ENCODE measurements around the gene REP15. TPM values are rescaled to one million over a fixed set of nuclear protein-coding genes. Genes with fewer than 3 reads are reported as not detected.

REP15 gene
- total RNA-seq, 2 donors from 2014 or later = 1.4 to 3.1 TPM

- DNase-seq (ENCODE audit: low spot score) = no peak
- TF ChIP-seq CTCF (IDR thresholded peaks at IDR 0.05) = no peak
- no peaks in the 10 kb centered on the region for H3K4me1 ChIP-seq
- H3K36me3 ChIP-seq = peaks cover 30% of the 10 kb centered on the region
- H3K27me3 ChIP-seq = no peaks in the 10 kb centered on the region
- no peak overlapping the region for H3K4me3 ChIP-seq
- no peaks in the 10 kb centered on the region for H3K9me3 ChIP-seq
- no peak overlapping the region for H3K27ac ChIP-seq
These were observed 39.0 kb upstream of the REP15 start for GRCh38 chr12:27657296-27657695.

- no peak overlapping the region for H3K27ac ChIP-seq
These were observed 30.5 kb upstream of the REP15 start for GRCh38 chr12:27665704-27666103.

GRCh38 chr12:27666510-27666909 is 29.7 kb upstream of the REP15 start:
- Histone ChIP-seq H3K4me3 (no peak overlapping the region), H3K36me3 (peaks cover 49% of the 10 kb centered on the region)
- no peak for TF ChIP-seq CTCF (IDR thresholded peaks at IDR 0.05)

More at GRCh38 chr12:27665704-27666103, 30.5 kb upstream of the REP15 start:
- Histone ChIP-seq H3K27me3 (no peaks in the 10 kb centered on the region), H3K36me3 (peaks cover 51% of the 10 kb centered on the region), H3K4me3 (no peak overlapping the region), H3K4me1 (no peaks in the 10 kb centered on the region), H3K9me3 (no peaks in the 10 kb centered on the region)
- TF ChIP-seq CTCF (IDR thresholded peaks at IDR 0.05) = no peak
- DNase-seq (ENCODE audit: low spot score) = no peak

GRCh38 chr12:27667540-27667939 is 28.7 kb upstream of the REP15 start:
- Histone ChIP-seq H3K27me3 (no peaks in the 10 kb centered on the region), H3K9me3 (no peaks in the 10 kb centered on the region), H3K27ac (no peak overlapping the region), H3K4me3 (no peak overlapping the region), H3K4me1 (peaks cover 0 to 9% of the 10 kb centered on the region in 2 donors), H3K36me3 (peaks cover 50% of the 10 kb centered on the region)
- DNase-seq (ENCODE audit: low spot score) = no peak
- no peak for TF ChIP-seq CTCF (IDR thresholded peaks at IDR 0.05)

More at GRCh38 chr12:27666510-27666909, 29.7 kb upstream of the REP15 start:
- Histone ChIP-seq H3K27me3 (no peaks in the 10 kb centered on the region), H3K4me1 (no peaks in the 10 kb centered on the region), H3K9me3 (no peaks in the 10 kb centered on the region), H3K27ac (no peak overlapping the region)
- DNase-seq (ENCODE audit: low spot score) = no peak

GRCh38 chr12:27672051-27672450 is 24.2 kb upstream of the REP15 start:
- H3K27ac ChIP-seq = peak overlapping the region; percentile 46 to 47

More at GRCh38 chr12:27672051-27672450, 24.2 kb upstream of the REP15 start:
- no peaks in the 10 kb centered on the region for H3K9me3 ChIP-seq
- peaks cover 0 to 30% of the 10 kb centered on the region in 2 donors for H3K4me1 ChIP-seq
- peaks cover 42% of the 10 kb centered on the region for H3K36me3 ChIP-seq
- no peak for TF ChIP-seq CTCF (IDR thresholded peaks at IDR 0.05)
- no peak for DNase-seq (ENCODE audit: low spot score)
- no peaks in the 10 kb centered on the region for H3K27me3 ChIP-seq
- no peak overlapping the region for H3K4me3 ChIP-seq

Measured in right atrium auricular region (tissue), 2 donors.